ENCODE measurements around the gene DOCK9. TPM values are rescaled to one million over a fixed set of nuclear protein-coding genes. Genes with fewer than 3 reads are reported as not detected.

DOCK9 gene
- total RNA-seq, 2 donors from 2014 or later, result 58.6 to 102 TPM

DNA sequence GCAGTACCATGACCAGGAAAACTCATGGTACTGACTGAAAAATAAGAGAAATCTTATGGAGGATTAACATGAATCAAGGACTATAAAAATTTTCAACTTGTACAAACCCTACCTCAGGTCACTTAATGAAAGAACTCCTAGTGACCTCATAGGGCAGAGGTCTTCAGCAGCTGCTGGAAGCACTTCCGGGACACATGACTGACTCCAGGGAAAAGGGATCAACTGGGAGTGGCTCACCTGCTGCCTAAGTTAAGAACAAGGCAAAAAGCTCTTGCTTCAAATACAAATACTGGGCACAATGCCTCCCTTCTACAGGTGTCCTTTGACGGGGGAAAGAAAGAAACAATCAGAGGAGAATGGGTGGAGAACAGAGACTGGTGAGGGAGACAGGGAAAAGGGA lies 18.6 kb downstream of the DOCK9 start:
- TF ChIP-seq CTCF (IDR thresholded peaks at IDR 0.05), result no peak
- DNase-seq (ENCODE audit: low spot score) (no peak), ATAC-seq (ENCODE audit: insufficient number of reproducible peaks, low FRiP score, low read depth) (no peak)
- Histone ChIP-seq H3K4me1 (ENCODE audit: control insufficient read depth in 1 of 2, low read depth in 2 of 2) (peaks cover 8 to 11% of the 10 kb centered on the region in 2 donors), H3K4me3 (no peak overlapping the region), H3K9me3 (no peaks in the 10 kb centered on the region), H3K27me3 (replicated peaks; ENCODE audit: insufficient read depth) (no peaks in the 10 kb centered on the region), H3K27ac (no peak overlapping the region), H3K36me3 (no peaks in the 10 kb centered on the region)

DNA sequence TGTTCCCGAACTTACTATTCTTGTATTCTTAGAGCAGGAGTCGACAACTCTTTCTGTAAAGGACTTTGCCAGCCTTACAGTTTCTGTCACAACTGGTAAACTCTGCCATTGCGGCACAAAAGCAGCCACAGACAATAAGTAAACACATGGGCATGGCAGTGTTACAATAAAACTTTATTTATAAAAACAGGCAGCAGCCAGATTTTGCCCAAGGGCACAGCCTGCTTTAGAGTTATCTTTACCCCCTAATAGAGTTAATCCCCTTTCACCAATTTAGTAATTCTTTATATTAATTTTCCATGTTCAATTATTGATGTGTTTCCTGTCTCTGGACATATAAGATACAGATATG lies 19.4 kb downstream of the DOCK9 start:
- TF ChIP-seq CTCF (IDR thresholded peaks at IDR 0.05), result no peak
- H3K27me3 ChIP-seq (replicated peaks; ENCODE audit: insufficient read depth), result no peaks in the 10 kb centered on the region
- peaks cover 3 to 5% of the 10 kb centered on the region in 2 donors for H3K4me1 ChIP-seq (ENCODE audit: control insufficient read depth in 1 of 2, low read depth in 2 of 2)
- DNase-seq (ENCODE audit: low spot score), result no peak
- no peak overlapping the region for H3K27ac ChIP-seq
- H3K36me3 ChIP-seq, result no peaks in the 10 kb centered on the region
- ATAC-seq (ENCODE audit: insufficient number of reproducible peaks, low FRiP score, low read depth), result no peak
- H3K9me3 ChIP-seq, result no peaks in the 10 kb centered on the region
- H3K4me3 ChIP-seq, result no peak overlapping the region

GRCh38 chr13:98957731-98958442 lies 20.0 kb downstream of the DOCK9 start:
- DNase-seq (ENCODE audit: low spot score) (no peak), ATAC-seq (ENCODE audit: insufficient number of reproducible peaks, low FRiP score, low read depth) (no peak)
- TF ChIP-seq CTCF (IDR thresholded peaks at IDR 0.05), result no peak
- Histone ChIP-seq H3K4me3 (no peak overlapping the region), H3K9me3 (no peaks in the 10 kb centered on the region), H3K27me3 (replicated peaks; ENCODE audit: insufficient read depth) (no peaks in the 10 kb centered on the region), H3K27ac (no peak overlapping the region), H3K4me1 (ENCODE audit: control insufficient read depth in 1 of 2, low read depth in 2 of 2) (no peaks in the 10 kb centered on the region), H3K36me3 (no peaks in the 10 kb centered on the region)

- Histone ChIP-seq H3K36me3 (no peaks in the 10 kb centered on the region), H3K4me1 (ENCODE audit: control insufficient read depth in 1 of 2, low read depth in 2 of 2) (no peaks in the 10 kb centered on the region), H3K27me3 (replicated peaks; ENCODE audit: insufficient read depth) (no peaks in the 10 kb centered on the region), H3K27ac (no peak overlapping the region), H3K4me3 (no peak overlapping the region), H3K9me3 (no peaks in the 10 kb centered on the region)
- TF ChIP-seq CTCF (IDR thresholded peaks at IDR 0.05), result no peak
- no peak for DNase-seq (ENCODE audit: low spot score)
- no peak for ATAC-seq (ENCODE audit: insufficient number of reproducible peaks, low FRiP score, low read depth)
Observed at GRCh38 chr13:98955336-98955735, 22.5 kb downstream of the DOCK9 start.

DNA sequence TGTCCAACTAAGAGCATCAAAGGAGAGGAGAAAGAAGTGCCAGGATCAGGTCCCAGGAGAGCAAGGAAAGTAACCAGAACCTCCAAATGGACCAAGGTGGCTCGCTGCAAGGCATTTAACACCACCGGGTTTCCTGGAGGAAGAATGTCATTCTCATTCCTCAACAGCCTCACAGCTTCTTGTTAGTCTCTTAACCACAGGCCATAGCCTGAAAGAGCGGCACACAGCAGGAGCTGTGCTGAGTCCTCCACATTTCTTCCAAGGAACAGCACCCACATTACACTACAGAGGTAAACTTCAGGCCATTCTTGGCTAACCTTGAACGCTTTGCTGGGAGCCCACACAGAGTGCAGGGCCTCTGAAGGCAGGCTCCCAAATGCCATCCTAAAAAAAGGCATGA lies 23.6 kb downstream of the DOCK9 start:
- no peak for TF ChIP-seq CTCF (IDR thresholded peaks at IDR 0.05)
- Histone ChIP-seq H3K36me3 (no peaks in the 10 kb centered on the region), H3K9me3 (no peaks in the 10 kb centered on the region), H3K4me3 (no peak overlapping the region), H3K4me1 (ENCODE audit: control insufficient read depth in 1 of 2, low read depth in 2 of 2) (no peaks in the 10 kb centered on the region), H3K27me3 (replicated peaks; ENCODE audit: insufficient read depth) (no peaks in the 10 kb centered on the region), H3K27ac (no peak overlapping the region)
- no peak for ATAC-seq (ENCODE audit: insufficient number of reproducible peaks, low FRiP score, low read depth)
- no peak for DNase-seq (ENCODE audit: low spot score)
